ENCODE measurements around the gene MRPS15.

The MRPS15 gene

GRCh38 chr1:36417931-36418330 lies 46.3 kb downstream of the MRPS15 start:
- DNase-seq: no peak

- no peak for DNase-seq
Measured at GRCh38 chr1:36415661-36416326, 48.4 kb downstream of the MRPS15 start.

DNA sequence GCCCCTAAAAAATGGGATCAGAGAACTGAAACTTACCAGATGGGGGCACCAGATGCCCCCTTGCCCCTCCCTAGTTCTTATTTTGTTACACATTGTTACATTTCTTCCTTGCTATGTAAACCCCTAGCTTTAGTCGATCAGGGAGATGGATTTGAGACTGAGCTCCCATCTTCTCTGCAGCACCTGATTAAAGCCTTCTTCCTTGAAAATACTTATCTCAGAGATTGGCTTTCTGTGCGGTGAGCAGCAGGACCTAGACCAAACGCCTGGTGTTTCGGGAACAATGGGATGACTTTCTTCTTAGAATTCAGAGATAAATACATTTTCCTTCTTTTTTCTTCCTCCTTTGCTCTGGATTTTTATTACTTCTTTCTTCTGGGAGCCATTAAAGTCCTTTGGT lies 49.8 kb downstream of the MRPS15 start:
- DNase-seq: no peak

DNA sequence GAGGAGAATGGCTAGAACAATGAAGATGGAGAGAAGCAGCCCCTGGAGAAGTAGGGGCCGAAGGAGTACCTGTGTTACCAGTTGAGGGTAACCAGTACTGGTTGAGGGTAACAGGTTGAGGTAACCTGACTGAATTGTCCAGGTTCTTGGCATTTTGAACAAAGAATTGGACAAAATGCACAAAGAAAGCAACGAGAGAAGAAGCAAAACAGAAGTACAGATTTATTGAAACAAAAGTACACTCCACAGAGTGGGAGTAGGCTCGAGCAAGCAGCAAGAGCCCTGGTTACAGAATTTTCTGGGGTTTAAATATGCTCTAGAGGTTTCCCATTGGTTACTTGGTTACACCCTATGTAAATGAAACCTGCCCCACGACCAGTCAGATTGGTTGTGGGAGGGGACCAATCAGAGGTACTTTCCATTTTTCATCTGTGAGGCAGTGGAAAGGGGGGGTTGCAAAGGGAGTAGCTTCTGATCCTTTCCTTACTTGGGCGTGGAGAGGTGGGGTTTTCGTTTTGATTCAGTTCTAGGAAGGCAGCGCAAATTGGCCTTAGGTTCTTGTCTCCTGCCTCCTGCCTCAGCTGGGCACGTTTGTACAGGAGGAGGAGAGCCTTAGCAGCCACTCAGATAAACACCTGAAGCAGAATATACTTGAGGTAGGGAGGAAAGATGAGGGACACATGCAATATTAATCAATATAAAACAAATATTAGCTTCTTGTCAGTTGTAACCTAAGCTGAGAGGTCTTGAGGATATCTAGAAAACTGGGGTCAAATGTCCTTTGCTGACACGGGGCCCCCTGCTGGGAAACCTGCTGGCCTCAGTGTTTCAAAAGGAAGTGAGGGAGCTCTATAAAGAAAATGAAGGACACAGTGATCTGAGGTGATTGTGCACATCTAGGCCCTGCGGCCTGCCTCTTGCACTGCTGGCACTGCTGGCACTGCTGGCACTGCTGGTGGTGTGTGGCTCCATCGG lies 52.2 kb downstream of the MRPS15 start:
- DNase-seq: no peak

DNA sequence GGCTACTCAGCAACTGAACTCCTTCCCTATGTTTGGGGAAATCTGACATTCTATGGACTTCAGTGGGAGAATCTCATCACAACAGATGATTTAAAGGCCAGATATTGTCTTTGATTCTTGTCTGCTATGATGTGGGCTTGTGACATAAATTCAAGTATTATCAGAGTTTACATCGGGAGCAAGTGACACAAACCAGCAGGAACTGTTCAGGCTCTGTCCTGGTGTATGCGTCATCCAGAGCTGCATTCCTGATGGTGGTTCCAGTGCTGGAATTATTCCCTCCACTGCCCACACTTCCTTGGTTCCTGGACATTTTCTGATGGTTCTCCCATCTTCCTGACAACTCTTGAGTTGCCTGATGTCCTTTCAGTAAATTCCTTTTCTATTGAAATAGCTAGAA lies 55.7 kb downstream of the MRPS15 start:
- no peak for DNase-seq

GRCh38 chr1:36406440-36406839 lies 57.7 kb downstream of the MRPS15 start:
- DNase-seq: no peak
